ENCODE data around the gene AP3D1.

The AP3D1 gene

DNA sequence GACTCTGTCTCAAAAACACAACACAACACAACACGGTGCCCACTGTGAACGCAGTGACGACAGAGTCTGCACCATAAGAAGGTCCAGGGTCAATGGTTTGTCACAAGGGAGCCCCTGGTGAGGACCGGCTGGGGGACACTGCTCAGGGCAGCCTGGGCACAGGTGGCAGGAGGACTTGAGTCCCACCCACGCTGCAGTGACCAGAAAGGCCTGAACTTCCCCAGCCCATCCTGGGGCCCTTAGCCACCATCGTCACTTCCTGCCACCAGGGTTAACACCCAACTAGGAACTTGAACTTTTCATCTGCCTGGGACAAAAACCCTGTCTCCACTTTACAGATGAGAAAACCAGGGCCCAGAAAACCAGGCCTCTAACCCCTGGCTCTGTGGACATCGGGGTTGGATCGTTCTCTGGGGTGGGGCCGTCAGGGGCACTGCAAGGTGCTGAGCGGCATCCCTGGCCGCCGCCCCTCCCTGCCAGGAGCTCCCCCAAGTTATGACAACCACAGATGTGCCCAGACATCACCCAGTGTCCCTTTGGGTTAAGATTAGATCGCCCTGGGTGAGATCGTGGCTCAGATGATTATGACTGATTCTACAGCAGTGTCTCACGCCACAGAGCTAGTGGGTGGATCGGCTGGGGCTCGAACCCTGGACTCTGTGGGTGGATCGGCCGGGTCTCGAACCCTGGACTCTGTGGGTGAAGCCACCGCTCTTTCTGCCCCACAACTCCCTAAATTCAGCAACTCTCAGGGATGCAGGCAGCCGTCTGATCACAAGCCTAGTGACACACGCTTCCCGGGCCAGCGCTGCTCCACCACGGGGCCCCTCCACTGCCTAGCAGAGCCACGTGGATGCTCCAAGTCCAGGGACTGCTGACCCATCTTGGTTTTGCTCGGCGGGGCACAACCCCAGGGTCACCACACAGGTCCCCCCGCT lies 69.2 kb downstream of the AP3D1 start:
- no peak for TF ChIP-seq POU2F2 (IDR thresholded peaks at IDR 0.05; ENCODE audit: low read depth, low read length)
- TF ChIP-seq PAX5 (IDR thresholded peaks at IDR 0.05; ENCODE audit: insufficient read depth, low read length, severe bottlenecking) = no peak
- TF ChIP-seq TAF1 (IDR thresholded peaks at IDR 0.05; ENCODE audit: low read depth, low read length) = no peak
- no peak for TF ChIP-seq POLR2AphosphoS5 (IDR thresholded peaks at IDR 0.05; ENCODE audit: low read depth, low read length)
- TF ChIP-seq POLR2A (IDR thresholded peaks at IDR 0.05; ENCODE audit: low read depth, low read length) = no peak; the same call in 1 of the 2 replicates
- TF ChIP-seq SPI1 (IDR thresholded peaks at IDR 0.05; ENCODE audit: low read depth, low read length) = no peak
- no peak for DNase-seq (ENCODE audit: insufficient read length, low spot score)
- peak; percentile 87 for FAIRE-seq

DNA sequence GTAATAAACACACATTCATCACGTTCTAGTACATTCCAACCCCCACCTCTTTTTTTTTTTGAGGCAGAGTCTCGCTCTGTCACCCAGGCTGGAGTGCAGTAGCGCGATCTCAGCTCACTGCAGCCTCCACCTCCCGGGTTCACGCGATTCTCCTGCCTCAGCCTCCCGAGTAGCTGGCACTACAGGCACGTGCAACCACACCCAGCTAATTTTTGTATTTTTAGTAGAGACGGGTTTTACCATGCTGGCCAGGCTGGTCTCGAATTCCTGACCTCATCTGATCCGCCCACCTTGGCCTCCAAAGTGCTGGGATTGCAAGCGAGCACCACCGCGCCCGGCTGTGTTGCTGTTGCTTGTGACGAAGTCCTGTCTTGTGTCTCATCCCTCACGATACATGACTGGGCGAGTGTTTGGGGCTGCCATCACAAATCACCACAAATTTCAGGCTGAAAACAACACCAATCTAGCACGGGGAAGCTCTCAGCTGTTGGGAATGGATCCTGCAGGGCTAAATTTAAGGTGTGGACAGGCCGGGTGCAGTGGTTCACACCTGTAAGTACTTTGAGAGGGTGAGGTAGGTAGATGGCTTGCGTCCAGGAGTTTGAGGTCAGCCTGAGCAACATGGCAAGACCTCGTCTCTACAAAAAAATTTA lies 70.9 kb downstream of the AP3D1 start:
- FAIRE-seq (peak; percentile 23), DNase-seq (ENCODE audit: insufficient read length, low spot score) (no peak)
- TF ChIP-seq POU2F2 (IDR thresholded peaks at IDR 0.05; ENCODE audit: low read depth, low read length) = no peak
- TF ChIP-seq POLR2A (IDR thresholded peaks at IDR 0.05; ENCODE audit: low read depth, low read length) = peak; percentile 6; the same call in 1 of the 2 replicates

DNA sequence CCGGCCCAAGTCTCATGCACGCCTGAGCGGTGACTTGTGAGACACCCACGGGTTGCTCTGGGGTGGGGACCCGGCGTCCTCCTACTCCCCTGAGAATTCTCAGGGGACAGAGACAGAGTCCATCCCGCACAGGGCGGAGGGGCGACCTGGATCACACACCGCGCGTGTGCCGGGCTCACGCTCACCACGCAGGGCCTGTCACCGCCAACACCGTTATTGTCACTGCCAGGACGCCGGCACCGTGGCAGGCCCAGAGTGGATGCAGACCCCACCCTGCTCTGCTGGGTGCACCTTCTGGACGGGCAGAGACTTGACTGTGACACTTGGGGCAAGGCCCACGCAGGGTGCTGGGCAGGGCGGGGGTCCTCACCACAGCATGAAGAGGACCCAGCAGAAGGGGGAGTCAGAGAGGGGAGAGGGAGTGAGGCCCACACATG lies 71.5 kb downstream of the AP3D1 start:
- DNase-seq (ENCODE audit: insufficient read length, low spot score) (no peak), FAIRE-seq (no peak)
- TF ChIP-seq POLR2AphosphoS5 (IDR thresholded peaks at IDR 0.05; ENCODE audit: low read depth, low read length) (no peak), POLR2A (IDR thresholded peaks at IDR 0.05; ENCODE audit: low read depth, low read length) (peak; percentile 34; the same call in 1 of the 2 replicates)

DNA sequence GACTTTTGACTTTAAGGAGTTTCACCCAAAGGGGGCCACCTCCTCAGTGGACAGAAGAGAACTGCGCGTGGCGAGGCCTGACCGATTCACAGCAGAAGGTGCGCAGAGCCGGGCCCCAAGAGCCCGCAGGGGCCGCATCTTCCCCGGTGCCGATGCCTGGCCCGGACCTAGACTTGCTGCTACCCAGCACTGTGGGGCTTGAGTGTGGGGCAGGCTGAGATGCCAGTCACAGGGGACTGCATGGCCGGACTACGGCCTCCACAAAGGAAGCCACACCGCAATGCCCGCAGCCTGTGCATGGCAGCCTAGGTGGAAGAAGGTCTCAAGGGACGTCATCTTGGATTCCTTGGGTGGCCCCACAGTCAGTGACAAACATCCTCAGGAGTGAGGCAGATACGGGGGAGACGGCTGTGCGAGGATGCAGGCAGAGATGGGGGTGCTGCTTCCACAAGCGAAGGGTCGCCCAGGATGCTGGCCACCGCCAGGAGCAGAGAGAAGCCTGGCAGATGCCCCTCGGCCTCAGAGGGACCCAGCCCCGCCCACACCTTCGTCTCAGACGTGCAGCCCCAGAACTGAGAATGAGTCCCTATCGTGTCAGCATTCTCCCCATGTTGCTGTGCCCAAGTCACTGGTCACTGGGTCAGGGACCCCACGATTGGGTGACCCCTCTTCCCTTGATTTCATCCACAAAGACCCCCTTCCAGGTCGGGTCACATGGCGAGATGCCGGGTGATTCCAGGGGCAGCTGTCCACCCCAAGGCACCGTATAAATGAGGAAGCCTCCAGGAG lies 72.1 kb downstream of the AP3D1 start:
- FAIRE-seq (no peak), DNase-seq (ENCODE audit: insufficient read length, low spot score) (no peak)
- TF ChIP-seq SPI1 (IDR thresholded peaks at IDR 0.05; ENCODE audit: low read depth, low read length) (no peak), POU2F2 (IDR thresholded peaks at IDR 0.05; ENCODE audit: low read depth, low read length) (no peak), POLR2A (IDR thresholded peaks at IDR 0.05; ENCODE audit: low read depth, low read length) (no peak), TAF1 (IDR thresholded peaks at IDR 0.05; ENCODE audit: low read depth, low read length) (no peak), POLR2AphosphoS5 (IDR thresholded peaks at IDR 0.05; ENCODE audit: low read depth, low read length) (no peak; the same call in 1 of the 2 replicates), PAX5 (IDR thresholded peaks at IDR 0.05; ENCODE audit: insufficient read depth, low read length, severe bottlenecking) (no peak)

DNA sequence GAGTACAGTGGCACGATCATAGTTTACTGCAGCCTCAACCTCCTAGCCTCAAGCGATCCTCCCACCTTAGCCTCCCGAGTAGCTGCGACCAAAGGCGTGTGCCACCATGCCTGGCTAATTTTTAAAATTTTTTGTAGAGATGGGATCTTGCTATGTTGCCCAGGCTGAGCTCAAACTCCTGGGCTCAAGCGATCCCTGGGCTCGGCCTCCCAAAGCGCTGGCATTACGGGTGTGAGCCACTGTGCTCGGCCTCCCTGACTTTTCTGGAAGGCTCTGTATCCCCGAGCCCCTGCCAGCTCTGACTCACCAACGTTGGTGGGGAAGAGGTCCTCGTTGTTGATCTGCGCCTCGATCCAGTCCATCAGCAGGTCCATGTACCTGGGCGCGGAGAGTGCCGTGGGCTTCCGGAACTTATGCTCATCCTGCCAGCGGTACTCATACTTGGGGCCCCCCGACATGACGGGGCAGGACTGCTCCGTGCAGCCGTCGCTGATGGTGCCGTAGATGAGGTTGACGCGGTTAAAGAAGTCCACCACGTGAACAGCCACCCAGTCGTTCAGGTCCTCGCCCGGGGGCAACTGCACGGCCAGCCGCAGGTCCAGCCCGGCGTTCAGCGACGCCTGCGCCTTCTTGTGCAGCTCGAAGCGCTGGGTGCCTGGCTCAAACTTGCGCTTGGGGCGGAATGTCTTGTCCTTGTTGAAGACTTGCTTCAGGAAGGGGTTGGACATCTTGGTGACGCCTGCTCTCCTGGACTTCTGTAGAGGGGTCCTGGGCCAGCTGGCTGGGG lies 73.3 kb downstream of the AP3D1 start:
- TF ChIP-seq PAX5 (IDR thresholded peaks at IDR 0.05; ENCODE audit: insufficient read depth, low read length, severe bottlenecking) (no peak), POLR2AphosphoS5 (IDR thresholded peaks at IDR 0.05; ENCODE audit: low read depth, low read length) (no peak), POLR2A (IDR thresholded peaks at IDR 0.05; ENCODE audit: low read depth, low read length) (no peak), POU2F2 (IDR thresholded peaks at IDR 0.05; ENCODE audit: low read depth, low read length) (no peak)
- no peak for FAIRE-seq
- DNase-seq (ENCODE audit: insufficient read length, low spot score) = no peak

DNA sequence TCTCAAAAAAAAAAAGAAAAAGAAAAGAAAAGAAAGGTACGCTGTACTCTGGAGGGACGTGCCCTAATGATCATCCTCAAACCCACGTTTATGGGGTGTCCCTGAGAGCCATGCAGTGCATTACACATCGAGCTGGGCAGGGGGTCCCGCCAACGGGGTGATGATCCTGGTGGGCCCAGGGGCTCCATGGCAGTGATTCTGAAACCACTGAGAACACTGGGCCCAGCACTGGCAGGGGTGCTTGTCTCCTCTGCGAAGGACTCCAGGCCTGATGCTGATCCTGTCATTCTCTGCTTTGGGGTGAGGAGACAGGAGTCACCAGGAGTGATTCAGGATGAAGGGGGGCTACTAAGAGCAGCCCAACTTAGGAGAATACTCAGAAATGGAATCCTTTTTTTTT lies 74.0 kb downstream of the AP3D1 start:
- no peak for DNase-seq (ENCODE audit: insufficient read length, low spot score)
- TF ChIP-seq SPI1 (IDR thresholded peaks at IDR 0.05; ENCODE audit: low read depth, low read length) (no peak), TAF1 (IDR thresholded peaks at IDR 0.05; ENCODE audit: low read depth, low read length) (no peak), PAX5 (IDR thresholded peaks at IDR 0.05; ENCODE audit: insufficient read depth, low read length, severe bottlenecking) (no peak), POU2F2 (IDR thresholded peaks at IDR 0.05; ENCODE audit: low read depth, low read length) (no peak), POLR2A (IDR thresholded peaks at IDR 0.05; ENCODE audit: low read depth, low read length) (no peak), POLR2AphosphoS5 (IDR thresholded peaks at IDR 0.05; ENCODE audit: low read depth, low read length) (no peak)
- FAIRE-seq = no peak

DNA sequence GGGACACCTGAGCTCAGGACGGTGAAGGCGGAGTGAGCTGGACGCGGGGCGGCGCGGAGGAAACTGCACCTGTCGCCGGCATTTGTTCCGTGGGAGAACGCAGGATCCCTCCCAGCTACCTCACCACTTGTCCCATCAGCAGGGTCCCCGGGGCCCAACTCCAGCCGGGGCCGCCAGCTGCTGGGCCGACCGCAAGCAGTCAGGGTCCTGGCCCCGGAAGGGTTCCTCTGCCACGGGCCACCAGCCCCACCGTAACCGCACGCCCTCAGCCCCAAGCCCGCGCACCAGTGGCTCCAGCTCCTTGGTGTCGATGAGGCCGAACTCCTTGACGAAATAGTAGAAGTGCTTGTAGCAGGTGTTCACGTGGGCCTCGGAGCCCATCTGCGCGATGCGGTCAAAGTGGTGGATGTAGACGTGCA lies 74.8 kb downstream of the AP3D1 start:
- FAIRE-seq (no peak), DNase-seq (ENCODE audit: insufficient read length, low spot score) (no peak)
- TF ChIP-seq POU2F2 (IDR thresholded peaks at IDR 0.05; ENCODE audit: low read depth, low read length) (no peak), TAF1 (IDR thresholded peaks at IDR 0.05; ENCODE audit: low read depth, low read length) (no peak)

DNA sequence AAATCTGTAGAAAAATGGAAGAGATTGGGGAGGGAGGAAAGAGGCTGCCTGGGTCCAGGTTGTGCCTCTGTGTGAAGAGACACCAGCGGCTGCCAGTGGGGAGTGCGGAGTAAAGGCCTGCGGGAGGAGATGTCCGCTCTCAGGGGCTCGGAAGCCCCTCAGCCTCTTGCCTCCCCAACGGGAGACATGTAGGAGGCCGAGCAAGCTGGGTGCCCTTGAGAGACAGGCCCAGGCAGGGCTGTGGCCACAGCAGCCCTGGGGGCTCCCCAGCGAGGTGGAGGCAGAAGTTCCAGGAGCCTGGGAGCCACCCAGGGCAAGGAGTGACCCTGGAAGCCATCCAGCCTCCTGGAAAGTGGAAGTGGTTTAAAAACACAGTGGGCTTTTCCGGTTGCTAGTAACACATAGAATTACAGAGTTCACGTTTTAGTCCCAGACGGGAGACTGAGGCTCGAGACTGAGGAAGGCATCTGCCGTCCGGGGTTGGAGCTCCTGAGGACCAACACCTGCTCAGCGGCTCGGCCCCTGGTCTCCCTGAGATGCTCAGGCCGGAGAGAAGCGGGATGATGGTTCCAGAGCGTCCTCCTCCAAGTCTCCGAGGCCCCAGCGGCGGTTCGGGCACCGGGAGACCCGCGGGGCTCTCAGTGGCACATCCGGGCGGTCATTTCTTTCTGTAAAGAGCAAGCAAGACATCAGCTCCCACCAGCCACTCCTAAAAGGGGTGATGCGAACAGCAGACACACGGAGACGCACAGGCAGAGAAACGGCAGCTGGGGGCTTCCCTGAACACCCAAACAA lies 78.4 kb downstream of the AP3D1 start:
- peak; percentile 27; the same call in 1 of the 2 replicates for TF ChIP-seq POLR2AphosphoS5 (IDR thresholded peaks at IDR 0.05; ENCODE audit: low read depth, low read length)
- no peak for TF ChIP-seq SPI1 (IDR thresholded peaks at IDR 0.05; ENCODE audit: low read depth, low read length)
- TF ChIP-seq PAX5 (IDR thresholded peaks at IDR 0.05; ENCODE audit: insufficient read depth, low read length, severe bottlenecking) = no peak
- TF ChIP-seq POLR2A (IDR thresholded peaks at IDR 0.05; ENCODE audit: low read depth, low read length) = peak; percentile 28; the same call in 1 of the 2 replicates
- TF ChIP-seq TAF1 (IDR thresholded peaks at IDR 0.05; ENCODE audit: low read depth, low read length) = no peak
- no peak for TF ChIP-seq POU2F2 (IDR thresholded peaks at IDR 0.05; ENCODE audit: low read depth, low read length)
- FAIRE-seq = no peak
- no peak for DNase-seq (ENCODE audit: insufficient read length, low spot score)

All from GM12891 (cell line).